ENCODE measurements around the gene ADD2. TPM values are rescaled to one million over a fixed set of nuclear protein-coding genes. Genes with fewer than 3 reads are reported as not detected.

ADD2 gene
- total RNA-seq, 1 experiment from 2014 or later = 124 TPM

DNA sequence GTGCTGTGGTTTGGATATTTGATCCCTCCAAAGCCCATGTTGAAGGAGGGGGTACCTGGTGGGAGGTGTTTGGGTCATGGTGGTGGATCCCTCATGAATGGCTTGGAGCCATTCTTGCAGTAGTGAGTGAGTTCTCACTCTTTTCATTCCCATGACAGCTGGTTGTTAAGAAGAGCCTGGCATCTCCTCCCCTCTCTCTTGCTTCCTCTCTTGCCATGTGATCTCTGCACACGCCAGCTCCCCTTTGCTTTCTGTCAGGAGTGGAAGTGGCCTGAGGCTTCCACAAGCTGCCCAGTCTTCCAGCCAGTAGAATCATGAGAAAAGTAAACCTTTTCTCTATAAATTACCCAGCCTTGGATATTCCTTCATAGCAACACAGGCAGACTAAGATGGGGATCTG is 8.6 kb downstream of the ADD2 start:
- WGBS (ENCODE audit: extremely low coverage, insufficient read length, low lambda C conversion rate) = no CpG with 5 or more reads among the region's 1 CpG
- Histone ChIP-seq H3K18ac (ENCODE audit: insufficient read length, low read depth, low read length) (no peak overlapping the region), H4K20me1 (ENCODE audit: control insufficient read depth, insufficient read depth, insufficient read length) (no peaks in the 10 kb centered on the region), H3K23me2 (ENCODE audit: insufficient read length, low read depth, low read length, poor library complexity, severe bottlenecking) (no peaks in the 10 kb centered on the region), H4K5ac (ENCODE audit: insufficient read length, low read depth, low read length) (no peak overlapping the region), H4K8ac (replicated peaks; ENCODE audit: insufficient read length, low read depth, low read length) (no peak overlapping the region), H3K4me2 (ENCODE audit: insufficient read depth, insufficient read length, low read length) (no peak overlapping the region), H3K4ac (ENCODE audit: low read depth, low read length) (no peak overlapping the region), H3K56ac (ENCODE audit: insufficient read length, low read depth, low read length) (no peak overlapping the region), H2AFZ (ENCODE audit: low read length) (no peak overlapping the region), H3K9me3 (ENCODE audit: control insufficient read depth, low read depth, low read length) (no peaks in the 10 kb centered on the region), H2BK5ac (ENCODE audit: insufficient read length, low read length) (no peak overlapping the region), H3K27me3 (ENCODE audit: insufficient read depth, low read length) (no peaks in the 10 kb centered on the region), H2BK120ac (ENCODE audit: low read depth, low read length, poor library complexity, severe bottlenecking) (no peak overlapping the region), H2BK20ac (ENCODE audit: low read depth, low read length, poor library complexity, severe bottlenecking) (no peak overlapping the region), H3K23ac (ENCODE audit: insufficient read length, low read depth, low read length) (no peak overlapping the region), H3K4me1 (ENCODE audit: insufficient read depth, low read length) (peaks cover 11% of the 10 kb centered on the region; the same call in 1 of the 2 replicates), H3K9ac (ENCODE audit: extremely low read depth, insufficient read length, low read length) (no peak overlapping the region), H3K79me1 (ENCODE audit: insufficient read depth, low read depth, low read length, poor library complexity, severe bottlenecking) (no peaks in the 10 kb centered on the region), H2BK15ac (ENCODE audit: low read depth, low read length) (no peak overlapping the region), H3T11ph (ENCODE audit: low read length) (no peak overlapping the region), H3K27ac (ENCODE audit: insufficient read length, low read depth, low read length) (no peak overlapping the region), H2AK5ac (ENCODE audit: insufficient read length, low read length) (no peak overlapping the region), H3K14ac (ENCODE audit: insufficient read depth, low read length) (no peak overlapping the region), H4K91ac (ENCODE audit: insufficient read length, low read depth, low read length) (no peak overlapping the region), H2BK12ac (ENCODE audit: insufficient read length, low read depth, low read length) (no peak overlapping the region), H3K79me2 (ENCODE audit: insufficient read depth, low read length) (peaks cover 64% of the 10 kb centered on the region; the same call in 1 of the 2 replicates)
- no peak for DNase-seq
- H3K27me3 Mint-ChIP-seq (ENCODE audit: low read depth) = no peaks in the 10 kb centered on the region
- H3K4me1 Mint-ChIP-seq = peaks cover 30 to 31% of the 10 kb centered on the region in 2 experiments
- peaks cover 13 to 14% (median 13%) of the 10 kb centered on the region in 3 experiments; a peak in 6 of 7 replicates for H3K36me3 Mint-ChIP-seq (ENCODE audit: insufficient read depth in 1 of 3, low read depth in 3 of 3)
- TF ChIP-seq, protein P1, sequence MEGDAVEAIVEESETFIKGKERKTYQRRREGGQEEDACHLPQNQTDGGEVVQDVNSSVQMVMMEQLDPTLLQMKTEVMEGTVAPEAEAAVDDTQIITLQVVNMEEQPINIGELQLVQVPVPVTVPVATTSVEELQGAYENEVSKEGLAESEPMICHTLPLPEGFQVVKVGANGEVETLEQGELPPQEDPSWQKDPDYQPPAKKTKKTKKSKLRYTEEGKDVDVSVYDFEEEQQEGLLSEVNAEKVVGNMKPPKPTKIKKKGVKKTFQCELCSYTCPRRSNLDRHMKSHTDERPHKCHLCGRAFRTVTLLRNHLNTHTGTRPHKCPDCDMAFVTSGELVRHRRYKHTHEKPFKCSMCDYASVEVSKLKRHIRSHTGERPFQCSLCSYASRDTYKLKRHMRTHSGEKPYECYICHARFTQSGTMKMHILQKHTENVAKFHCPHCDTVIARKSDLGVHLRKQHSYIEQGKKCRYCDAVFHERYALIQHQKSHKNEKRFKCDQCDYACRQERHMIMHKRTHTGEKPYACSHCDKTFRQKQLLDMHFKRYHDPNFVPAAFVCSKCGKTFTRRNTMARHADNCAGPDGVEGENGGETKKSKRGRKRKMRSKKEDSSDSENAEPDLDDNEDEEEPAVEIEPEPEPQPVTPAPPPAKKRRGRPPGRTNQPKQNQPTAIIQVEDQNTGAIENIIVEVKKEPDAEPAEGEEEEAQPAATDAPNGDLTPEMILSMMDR (conservative IDR thresholded peaks at IDR 0.05) = no peak
- H3K4me3 Mint-ChIP-seq = no peak overlapping the region
- peak overlapping the region in 2 of 3 experiments; percentile 4 to 50; a peak in 2 of 7 replicates for H3K27ac Mint-ChIP-seq
- no peaks in the 10 kb centered on the region for H3K9me3 Mint-ChIP-seq

Data from H9 (cell line).